ENCODE results near the gene KCNK10. TPM values are rescaled to one million over a fixed set of nuclear protein-coding genes. Genes with fewer than 3 reads are reported as not detected.
A peak's percentile ranks its signal among the peaks of the same experiment; 100 is the strongest.

Gene KCNK10, protein sequence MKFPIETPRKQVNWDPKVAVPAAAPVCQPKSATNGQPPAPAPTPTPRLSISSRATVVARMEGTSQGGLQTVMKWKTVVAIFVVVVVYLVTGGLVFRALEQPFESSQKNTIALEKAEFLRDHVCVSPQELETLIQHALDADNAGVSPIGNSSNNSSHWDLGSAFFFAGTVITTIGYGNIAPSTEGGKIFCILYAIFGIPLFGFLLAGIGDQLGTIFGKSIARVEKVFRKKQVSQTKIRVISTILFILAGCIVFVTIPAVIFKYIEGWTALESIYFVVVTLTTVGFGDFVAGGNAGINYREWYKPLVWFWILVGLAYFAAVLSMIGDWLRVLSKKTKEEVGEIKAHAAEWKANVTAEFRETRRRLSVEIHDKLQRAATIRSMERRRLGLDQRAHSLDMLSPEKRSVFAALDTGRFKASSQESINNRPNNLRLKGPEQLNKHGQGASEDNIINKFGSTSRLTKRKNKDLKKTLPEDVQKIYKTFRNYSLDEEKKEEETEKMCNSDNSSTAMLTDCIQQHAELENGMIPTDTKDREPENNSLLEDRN
- not detected in 2 replicates for total RNA-seq (2014; rRNA removed; shearing (Covaris generic))

DNA sequence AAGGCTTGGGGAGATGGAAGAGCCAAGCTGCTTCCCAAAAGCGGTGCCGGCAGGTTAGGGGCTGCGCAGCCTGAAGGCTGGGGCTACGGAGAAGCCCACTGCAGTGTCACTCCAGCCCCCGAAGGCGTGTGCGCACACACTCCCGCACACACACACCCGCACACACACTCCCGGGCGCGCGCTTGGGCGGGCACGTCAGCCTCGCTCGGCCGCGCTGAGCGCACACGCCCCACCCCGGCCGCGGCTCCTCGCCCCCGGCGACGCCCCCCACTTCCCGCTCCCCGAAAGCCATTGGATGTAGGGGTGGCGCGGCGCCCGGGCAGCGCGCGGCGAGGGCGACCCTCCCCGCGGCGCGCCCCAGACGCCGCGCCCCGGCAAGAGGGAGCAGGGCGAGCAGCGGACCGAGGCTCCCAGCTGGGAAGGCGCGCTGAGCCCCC is at the start of gene KCNK10:
TSS of gene KCNK10 (minus strand) at position 184 of the 437 bp plus-strand sequence. CDS start 471 bp downstream, outside the sequence.
- DNase-seq (ENCODE audit: low read depth): no peak

DNA sequence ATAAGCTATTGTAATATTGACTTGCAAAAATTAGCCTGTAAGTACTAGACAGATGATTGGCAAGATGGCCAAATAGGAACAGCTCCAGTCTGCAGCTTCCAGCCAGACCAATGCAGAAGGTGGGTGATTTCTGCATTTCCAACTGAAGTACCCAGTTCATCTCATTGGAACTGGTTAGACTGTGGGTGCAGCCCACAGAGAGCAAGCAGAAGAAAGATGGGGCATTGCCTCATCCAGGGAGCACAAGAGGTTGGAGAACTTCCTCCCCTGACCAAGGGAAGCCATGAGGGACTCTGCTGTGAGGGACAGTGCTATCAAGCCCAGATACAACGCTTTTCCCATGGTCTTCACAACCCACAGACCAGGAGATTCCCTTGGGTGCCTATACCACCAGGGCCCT is 46.4 kb upstream of the KCNK10 start:
- DNase-seq (ENCODE audit: low read depth): no peak

DNA sequence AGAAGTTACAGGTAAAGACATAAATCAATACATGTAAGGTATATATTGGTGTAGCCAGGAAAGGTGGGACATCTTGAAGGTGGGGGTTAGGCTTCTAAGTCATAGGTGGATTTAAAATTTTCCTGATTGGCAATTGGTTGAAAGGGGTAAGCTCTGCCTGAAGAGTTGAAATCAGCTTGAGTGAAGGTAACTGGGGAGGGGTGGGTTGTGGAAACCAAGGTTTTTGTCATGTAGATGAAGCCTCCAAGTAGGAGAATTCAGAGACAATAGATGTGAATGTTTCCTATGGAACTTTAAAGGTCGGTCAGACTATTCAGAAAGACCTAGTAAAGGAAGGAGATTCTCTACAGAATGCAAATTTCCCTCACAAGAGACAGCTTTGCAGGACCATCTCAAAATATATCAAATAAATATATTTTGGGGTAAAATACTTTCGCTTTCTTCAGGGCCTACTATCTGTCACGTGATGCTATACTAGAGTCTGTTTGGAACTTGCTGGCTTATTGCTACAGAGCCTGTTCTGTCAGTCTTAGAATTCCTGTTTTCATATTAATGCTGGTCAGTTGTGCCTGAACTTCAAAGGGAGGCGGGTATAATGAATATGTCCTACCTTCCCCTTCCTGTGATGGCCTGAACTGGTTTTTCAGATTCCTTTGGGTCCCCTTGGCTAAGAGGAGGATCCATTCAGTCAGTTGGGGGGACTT is 41.8 kb upstream of the KCNK10 start:
- DNase-seq (ENCODE audit: low read depth): no peak

DNA sequence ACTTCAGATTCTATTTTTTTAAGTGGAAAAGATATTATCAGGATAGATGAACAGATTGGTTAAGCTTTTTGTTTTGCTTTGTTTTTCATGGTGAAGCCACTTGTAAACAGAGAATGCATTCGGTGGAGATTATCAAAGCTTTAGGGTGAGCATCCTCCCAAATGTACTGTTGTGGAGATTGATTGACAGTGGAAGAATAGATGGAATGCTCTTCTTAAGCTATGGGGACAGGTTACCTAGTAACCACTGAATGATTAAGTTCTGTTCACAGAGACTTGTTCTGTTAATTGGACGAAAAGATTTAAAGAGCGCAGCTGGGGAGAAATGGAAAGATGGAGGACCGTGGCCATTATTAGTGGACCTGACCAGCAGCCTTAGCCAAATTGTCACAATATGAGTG is 40.6 kb upstream of the KCNK10 start:
- no peak for DNase-seq (ENCODE audit: low read depth)

DNA sequence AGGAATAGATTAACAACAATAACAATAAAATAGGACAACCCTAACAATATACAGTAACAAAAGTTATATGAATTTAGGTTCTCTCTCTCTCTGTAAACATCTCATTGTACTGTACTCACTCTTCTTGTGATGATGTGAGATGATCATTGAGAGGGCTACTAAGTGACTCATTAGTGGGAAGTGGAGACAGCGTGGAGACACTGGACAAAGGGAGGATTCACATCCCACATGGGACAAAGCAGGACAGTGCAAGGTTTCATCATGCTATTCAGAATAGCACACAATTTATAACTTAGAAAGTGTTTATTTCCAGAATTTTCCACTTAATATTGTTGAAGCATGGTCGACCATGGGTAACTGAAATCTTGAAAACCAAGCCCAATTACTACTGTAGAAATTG is 36.4 kb upstream of the KCNK10 start:
- peak; percentile 24 for DNase-seq (ENCODE audit: low read depth)

DNA sequence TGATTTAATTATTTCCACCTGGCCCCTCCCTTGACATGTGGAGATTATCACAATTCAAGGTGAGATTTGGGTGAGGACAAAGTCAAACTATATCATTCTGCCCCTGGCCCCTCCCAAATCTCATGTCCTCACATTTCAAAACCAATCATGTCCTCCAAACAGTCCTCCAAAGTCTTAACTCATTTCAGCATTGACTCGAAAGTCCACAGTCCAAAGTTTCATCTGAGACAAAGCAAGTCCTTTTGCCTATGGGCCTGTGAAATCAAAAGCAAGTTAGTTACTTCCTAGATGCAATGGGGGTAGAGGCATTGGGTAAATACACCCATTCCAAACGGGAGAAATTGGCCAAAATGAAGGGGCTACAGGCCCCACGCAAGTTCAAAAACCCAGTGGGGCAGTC is 31.3 kb upstream of the KCNK10 start:
- no peak for DNase-seq (ENCODE audit: low read depth)

DNA sequence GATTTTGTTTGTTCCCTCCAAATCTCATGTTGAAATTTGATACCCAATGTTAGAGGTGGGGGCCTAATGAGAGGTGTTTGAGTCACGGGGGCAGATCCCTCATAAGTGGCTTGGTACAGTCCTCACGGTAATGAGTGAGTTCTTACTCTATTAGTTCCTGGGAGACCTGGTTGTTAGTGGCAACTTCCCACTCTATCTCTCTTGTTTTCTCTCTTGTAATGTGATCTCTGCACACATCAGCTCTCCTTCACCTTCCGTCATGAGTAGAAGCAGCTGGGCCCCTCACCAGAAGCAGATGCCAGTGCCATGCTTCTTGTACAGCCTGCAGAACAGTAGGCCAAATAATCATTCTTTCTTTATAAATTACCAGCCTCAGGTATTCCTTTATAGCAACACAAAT is 29.6 kb upstream of the KCNK10 start:
- DNase-seq (ENCODE audit: low read depth): no peak

DNA sequence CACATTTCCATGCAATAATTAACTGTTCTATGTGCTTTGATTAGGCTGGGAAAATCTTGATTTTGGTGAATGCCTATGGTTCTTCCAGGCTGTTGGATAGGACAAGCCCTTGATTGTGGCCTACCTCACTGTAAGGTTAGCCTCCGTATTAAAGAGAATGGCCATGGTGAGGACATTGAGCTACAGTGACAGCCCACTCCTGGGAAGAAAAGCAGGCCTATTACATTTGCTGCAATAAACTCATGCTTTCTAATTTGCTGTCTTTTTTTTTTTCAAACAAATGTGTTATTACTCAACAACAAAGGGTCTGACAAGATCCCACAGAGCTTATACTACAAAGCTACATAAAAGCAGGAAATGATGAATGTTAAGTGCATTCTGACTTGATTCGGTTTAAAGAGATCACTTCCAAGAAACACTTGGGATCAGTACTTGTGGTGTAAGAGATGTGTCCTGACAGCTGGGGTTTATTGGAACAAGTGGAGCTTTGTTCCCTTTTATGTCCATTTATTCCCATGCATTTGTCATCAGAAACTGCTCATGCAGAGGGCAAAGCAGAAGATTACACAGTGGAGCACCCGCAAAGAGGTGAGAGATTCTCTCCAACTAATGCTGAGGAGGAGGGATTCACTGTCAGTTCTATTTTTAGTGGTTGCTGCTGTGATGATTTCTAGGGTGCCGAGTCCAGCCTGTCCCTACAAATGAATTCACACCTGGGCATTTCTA is 29.1 kb upstream of the KCNK10 start:
- peak; percentile 42 for DNase-seq (ENCODE audit: low read depth)

DNA sequence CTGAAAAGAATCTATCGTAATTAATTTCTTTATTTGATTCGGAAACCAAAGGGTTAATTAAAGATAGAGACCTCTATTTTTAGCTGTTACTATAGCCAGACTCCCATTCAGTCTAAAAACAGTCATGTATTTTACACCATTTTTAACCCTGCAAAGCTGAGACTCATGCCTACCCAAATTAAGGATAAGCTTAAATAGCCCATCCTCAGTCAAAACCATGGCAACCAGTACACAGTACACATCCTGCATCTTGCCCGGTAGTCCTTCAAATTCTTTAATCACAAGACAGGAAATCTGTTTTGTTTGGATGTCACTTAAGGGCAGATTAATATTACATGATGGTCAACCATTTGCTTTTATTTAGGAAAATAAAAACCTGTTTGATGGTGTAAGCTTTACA is 25.5 kb upstream of the KCNK10 start:
- DNase-seq (ENCODE audit: low read depth): no peak

DNA sequence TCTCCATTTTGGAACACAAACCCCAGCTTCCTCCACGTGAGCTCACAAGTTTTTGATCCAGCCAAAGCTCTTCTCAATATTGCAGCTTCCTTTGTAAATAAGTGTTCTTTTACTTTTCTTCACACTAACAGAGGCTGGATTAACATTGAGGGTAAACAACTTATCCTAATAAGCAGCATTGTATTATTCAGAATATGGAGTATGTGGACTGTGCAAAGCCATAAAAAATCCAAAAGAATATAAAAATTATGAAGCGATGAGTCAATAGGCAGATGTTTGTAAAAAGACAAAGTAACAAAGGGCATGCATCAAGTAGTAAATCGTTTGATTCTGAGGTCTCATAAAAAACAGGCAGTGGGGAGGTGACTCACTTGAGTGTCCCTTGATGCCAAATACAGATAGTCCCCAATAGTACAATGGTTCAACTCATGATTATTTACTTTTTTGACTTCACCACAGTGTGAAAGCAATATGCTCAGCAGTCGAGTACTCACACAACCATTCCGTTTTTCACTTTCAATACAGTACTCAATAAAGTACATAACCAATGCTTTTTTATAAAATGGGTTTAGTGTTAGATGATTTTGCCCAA is 23.1 kb upstream of the KCNK10 start:
- peak; percentile 40 for DNase-seq (ENCODE audit: low read depth)

DNA sequence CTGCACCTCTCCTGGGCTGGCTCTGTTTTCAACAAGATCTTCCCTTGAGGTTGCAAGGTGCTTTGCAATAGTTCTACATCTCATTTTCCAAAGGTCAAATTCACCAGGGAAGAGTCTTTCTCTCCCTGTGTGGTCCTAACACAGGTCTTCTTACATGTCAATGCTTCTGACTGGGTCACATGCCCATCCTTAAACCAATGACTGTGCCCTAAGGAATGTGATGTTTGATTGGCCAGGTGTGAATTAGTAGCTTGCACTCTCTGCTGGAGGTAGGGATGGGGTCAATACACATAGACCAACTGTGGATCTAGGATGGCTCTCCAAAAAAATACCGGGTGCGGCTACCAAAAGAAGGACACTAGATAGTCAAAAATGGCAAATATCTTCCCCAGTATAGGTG is 19.9 kb upstream of the KCNK10 start:
- DNase-seq (ENCODE audit: low read depth): no peak

DNA sequence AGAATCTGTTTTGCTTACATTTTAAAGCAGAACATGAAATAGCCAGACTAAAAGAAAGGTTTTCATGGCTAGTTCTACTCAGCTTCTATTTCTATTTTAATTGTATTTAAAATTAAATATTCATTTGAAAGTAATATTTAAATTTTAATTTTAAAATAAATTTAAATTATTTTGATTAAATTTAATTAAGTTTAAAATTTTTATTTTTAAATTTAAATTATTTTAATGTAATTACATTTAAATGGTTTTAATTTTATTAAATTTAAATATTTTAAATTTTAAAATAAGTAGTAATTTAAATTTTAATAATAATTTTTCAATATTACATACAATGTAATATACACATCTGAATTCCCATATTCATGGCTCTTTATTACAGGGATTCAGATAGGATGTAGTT is 17.3 kb upstream of the KCNK10 start:
- no peak for DNase-seq (ENCODE audit: low read depth)

DNA sequence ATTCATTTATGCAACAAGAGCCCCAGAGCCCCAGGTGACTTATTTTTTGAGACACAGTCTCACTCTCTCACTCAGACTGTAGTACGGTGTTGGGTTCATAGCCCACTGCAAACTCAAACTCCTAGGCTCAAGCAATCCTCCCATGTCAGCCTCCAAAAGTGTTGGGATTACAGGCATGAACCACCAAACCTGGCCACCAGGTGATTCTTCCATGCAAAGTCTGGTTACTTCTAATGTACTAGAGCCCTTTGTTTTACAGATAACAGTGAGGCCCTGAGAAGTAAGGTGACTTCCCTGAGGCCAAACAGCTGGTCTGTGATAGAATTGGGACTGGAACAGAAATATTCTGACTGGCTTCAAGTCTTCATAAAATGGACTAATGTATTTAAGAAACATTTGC is 10.0 kb upstream of the KCNK10 start:
- DNase-seq (ENCODE audit: low read depth): no peak

DNA sequence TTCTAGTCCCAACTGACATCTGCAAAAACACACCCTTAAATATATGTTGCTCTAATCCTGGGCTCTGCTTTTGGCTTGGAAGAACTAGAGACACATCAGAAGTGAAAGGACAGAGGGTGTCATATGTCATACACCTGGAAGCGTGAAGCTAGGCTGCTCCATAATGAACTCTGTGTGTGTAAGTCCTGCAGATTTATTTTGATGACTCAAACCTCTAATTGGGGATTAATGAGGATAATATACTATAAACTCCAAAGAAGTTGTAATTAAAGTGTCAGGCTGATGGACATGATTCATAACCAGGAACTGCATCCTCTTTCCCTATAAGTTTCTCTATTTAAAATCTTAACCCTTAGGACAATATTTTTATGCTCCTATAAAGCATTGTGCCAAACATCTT is 4.4 kb upstream of the KCNK10 start:
- DNase-seq (ENCODE audit: low read depth): no peak

DNA sequence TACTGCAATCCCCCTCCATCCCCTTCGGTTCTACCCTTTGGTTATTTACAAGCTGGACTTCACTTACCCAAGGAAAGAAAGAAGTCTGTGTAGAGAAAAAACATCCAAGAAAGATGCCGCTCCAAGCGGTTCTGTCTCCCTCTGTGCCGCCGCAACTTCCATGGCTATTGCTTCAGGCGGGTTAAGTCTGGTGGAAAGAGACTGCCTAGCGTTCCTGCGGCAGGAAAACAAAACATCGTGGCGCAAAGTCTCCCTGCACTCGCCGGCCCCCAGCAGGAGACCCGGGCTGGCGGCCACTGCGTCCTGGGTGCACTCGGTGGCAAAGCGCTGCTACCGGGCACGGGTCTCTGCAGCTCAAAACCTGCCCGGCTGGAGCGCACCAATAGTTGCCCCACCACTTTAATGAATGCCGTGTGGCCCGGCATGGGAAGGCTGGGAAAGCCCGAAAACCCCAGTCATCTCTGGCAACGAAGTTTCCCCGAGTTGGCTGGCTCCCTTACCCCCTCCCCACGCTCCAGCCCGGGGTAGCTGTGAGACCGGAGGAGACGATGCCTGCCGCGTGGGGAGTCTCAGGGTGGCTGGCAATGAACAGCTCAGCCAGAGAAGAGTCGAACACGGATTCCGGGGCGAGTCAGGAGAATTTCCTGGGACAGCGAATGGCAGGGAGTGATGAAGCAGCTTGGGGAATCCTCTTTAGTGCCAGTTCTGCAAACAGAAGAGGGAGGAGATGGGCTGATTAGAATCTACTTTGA is 3.5 kb upstream of the KCNK10 start:
- no peak for DNase-seq (ENCODE audit: low read depth)

DNA sequence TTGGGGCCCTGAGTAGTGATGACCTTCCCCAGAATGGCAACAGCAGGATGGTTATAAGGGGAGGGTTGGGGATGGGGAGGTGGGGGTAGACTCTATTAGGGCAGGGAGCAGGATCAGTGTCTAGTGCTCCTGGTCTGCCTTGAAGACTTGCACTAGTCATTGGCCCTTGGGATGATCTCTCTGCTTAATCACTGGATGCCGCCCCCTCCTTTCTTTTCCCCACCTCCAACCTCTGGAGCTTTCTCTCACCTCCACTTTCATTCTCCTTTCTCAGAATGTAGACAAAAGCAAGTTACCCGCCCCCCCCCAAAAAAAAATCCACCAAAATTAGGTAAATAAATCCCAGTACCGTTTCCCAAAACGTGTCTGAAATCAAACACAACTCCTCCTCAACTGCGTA is 2.8 kb upstream of the KCNK10 start:
- DNase-seq (ENCODE audit: low read depth): no peak

DNA sequence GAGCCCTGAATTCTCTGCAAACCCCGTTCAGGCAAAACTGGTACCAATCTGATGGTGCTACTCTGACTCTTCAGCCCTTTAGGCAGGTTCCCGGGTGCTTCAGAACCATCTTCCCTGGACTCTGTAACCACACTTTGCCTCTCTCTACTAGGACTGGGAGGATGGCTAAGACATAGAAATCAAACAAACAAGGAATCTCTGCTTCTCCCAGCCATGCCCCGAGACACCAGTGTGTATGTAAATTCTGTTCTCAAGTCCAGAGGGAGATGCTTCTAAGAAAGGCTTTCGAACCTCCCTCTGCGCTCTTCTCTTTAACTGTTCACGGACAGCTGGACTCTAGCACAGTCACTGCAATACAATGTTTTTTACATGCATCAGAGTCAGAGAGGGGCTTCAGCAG is 1.9 kb upstream of the KCNK10 start:
- no peak for DNase-seq (ENCODE audit: low read depth)

DNA sequence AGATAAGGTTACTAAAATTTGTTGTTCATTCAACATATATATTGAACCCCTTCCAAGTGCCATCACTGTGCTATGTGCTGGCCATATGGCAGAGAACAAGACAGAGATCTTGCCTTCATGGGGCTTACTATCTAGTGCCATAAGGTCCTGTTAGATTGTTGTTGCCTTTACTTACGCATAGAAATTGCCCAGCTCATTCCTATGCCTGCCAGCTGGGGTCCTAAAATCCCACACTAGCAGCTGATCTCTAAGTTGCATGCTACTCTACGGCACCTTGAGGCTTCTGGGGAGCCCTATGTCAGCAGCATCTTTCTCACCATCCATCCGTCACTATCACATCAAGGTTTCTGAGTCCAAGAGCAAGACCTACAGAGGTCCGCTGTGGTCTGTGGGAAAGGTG is 1.4 kb upstream of the KCNK10 start:
- no peak for DNase-seq (ENCODE audit: low read depth)

DNA sequence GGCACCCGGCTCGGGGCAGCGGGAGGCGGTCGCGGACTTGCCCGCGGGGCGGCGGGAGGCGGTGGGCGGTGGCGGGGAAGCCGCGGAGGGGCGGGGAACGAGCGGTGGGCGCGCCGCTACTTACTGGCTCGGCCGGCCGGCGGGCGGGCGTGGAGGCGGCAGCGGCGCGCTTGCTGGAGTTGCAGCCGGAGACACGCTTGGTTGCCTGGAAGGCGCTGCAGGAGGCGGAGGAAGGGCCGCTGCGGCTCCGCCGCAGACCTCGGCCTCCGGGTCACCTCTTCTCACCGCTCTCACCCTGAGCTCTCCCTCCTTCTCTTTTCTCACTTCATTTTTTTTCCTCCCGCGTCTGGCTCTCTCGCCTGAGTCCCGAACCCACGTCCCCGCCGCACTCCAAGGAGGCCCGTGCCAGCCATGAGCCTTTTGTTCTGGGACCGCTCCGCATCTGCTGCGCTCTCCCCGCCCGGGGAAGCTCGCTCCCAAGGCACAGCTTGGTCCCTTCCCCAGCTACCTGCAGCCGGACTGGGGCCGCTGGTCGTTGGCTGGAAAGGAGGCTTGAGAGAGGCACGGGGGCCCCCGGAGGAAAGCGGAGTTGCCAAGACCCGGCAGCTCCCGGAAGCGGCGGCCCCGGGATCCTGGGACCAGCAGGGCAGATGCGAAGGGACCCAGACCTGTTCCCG is 592 bp upstream of the KCNK10 start:
- no peak for DNase-seq (ENCODE audit: low read depth)

DNA sequence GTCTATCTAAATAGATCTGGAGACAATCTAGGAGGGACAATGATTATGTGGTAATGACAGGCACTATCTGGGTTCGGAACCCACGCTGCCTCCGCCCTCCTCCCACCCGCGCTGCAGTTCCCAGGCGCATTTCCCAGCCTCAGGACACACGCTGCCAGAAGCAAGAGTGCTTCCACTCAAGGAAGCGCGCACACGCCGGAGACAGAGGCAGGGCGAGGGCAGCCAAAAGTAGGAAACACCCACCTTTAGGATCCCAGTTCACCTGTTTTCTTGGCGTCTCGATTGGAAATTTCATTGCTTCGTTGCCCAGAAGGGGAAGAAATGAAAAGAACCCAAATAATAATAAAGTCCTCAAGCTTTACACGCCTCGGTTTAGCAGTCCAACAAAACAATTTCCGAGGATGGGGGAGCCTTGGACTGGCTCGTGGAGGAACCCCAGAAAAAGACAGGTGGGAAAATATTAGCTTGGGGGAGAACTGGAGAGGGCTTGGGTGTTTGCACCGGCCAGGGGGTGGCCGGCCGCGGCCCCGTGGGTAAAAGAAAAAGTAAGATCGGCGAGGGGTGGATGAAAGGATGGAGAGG is 474 bp downstream of the KCNK10 start:
- DNase-seq (ENCODE audit: low read depth): no peak

All from RPMI7951 (cell line).